K562 (cell line): ENCODE measurements around the gene SNRPD2. TPM values are rescaled to one million over a fixed set of nuclear protein-coding genes. Genes with fewer than 3 reads are reported as not detected.

Source experiments
- ARID3A ChIP-seq: IDR thresholded peaks from 2 replicates; pipeline ENCODE4 v1.6.1; 2012; ENCODE audit warnings: low read depth, low read length, improper control_type of control experiment, borderline replicate concordance
- CHD1 ChIP-seq: fragments of 200-600 bp; sonication (generic); IDR thresholded peaks from one replicate; pipeline ENCODE4 v1.6.1; 2012; ENCODE audit warnings: mild to moderate bottlenecking, moderate library complexity, low read length, inconsistent platforms
- ETV1 ChIP-seq: fragments of 450-650 bp; conservative IDR thresholded peaks from 2 replicates; pipeline ENCODE4 v1.6.1; 2016; ENCODE audit warnings: missing genetic modification characterization, control low read depth, low read depth, missing compliant biosample characterization
- FOS ChIP-seq: IDR thresholded peaks from 3 replicates; pipeline ENCODE4 v1.6.1; 2011; ENCODE audit not compliant: insufficient read length; ENCODE audit errors: extremely low read depth
- HIVEP1 ChIP-seq: fragments of 250-450 bp; sonication (Bioruptor Pico); IDR thresholded peaks from 2 replicates; pipeline ENCODE4 v1.4.0; 2020; ENCODE audit warnings: mild to moderate bottlenecking
- KDM4B ChIP-seq, 2 experiments: fragments of 450-650 bp in 1 of 2; sonication (generic) in 1 of 2; IDR thresholded peaks; 2 replicates each; pipeline ENCODE4 v1.6.1; 2016 to 2017; ENCODE audit warnings: borderline replicate concordance in 2 of 2, antibody characterized with exemption in 1 of 2, low read depth in 1 of 2, mild to moderate bottlenecking in 1 of 2
- LARP7 ChIP-seq: fragments of 450-650 bp; IDR thresholded peaks from 2 replicates; pipeline ENCODE4 v1.6.1; 2016
- MIER1 ChIP-seq: fragments of 450-650 bp; IDR thresholded peaks from 2 replicates; pipeline ENCODE4 v1.6.1; 2016; ENCODE audit warnings: antibody characterized with exemption, mild to moderate bottlenecking, low read depth
- MNT ChIP-seq, 2 experiments: fragments of 450-650 bp; conservative IDR thresholded peaks; 2 replicates each; pipeline ENCODE4 v1.6.1; 2017; ENCODE audit warnings: mild to moderate bottlenecking in 2 of 2, moderate library complexity in 2 of 2
- NR2C1 ChIP-seq, 2 experiments: fragments of 450-650 bp; IDR thresholded peaks; 2 replicates each; pipeline ENCODE4 v1.6.1; 2017; ENCODE audit warnings: mild to moderate bottlenecking in 2 of 2, antibody characterized with exemption in 1 of 2, inconsistent platforms in 1 of 2, missing compliant biosample characterization in 1 of 2, missing genetic modification characterization in 1 of 2
- PHF20 ChIP-seq: fragments of 450-650 bp; IDR thresholded peaks from 2 replicates; pipeline ENCODE4 v1.6.1; 2018; ENCODE audit not compliant: partially characterized antibody
- PURB ChIP-seq: sonication (generic); formaldehyde crosslinking; IDR thresholded peaks from 2 replicates; pipeline ENCODE4 v1.9.0; 2021; ENCODE audit warnings: low read depth, mild to moderate bottlenecking, missing genetic modification reagents
- TAL1 ChIP-seq: fragments of 450-650 bp; IDR thresholded peaks from 2 replicates; pipeline ENCODE4 v1.6.1; 2016; ENCODE audit warnings: mild to moderate bottlenecking
- ZNF592 ChIP-seq: fragments of 450-650 bp; IDR thresholded peaks from 2 replicates; pipeline ENCODE4 v1.6.1; 2017; ENCODE audit warnings: antibody characterized with exemption, mild to moderate bottlenecking
- ZNF639 ChIP-seq, 2 experiments: fragments of 200-800 bp in 1 of 2; sonication (Bioruptor generic) in 1 of 2; sonication (generic) in 1 of 2; formaldehyde crosslinking in 1 of 2; IDR thresholded peaks in 1 of 2; conservative IDR thresholded peaks in 1 of 2; 2 replicates each; pipeline versions ENCODE4 v1.5.0 to v1.6.1; 2016 to 2020; ENCODE audit warnings: missing compliant biosample characterization in 1 of 2, missing genetic modification characterization in 1 of 2, missing genetic modification reagents in 1 of 2
- polyA plus RNA-seq, 8 experiments: library from polyadenylated mRNA; depleted of rRNA in 4 of 8; stranded (reverse) in 5 of 8; unstranded in 3 of 8; fragments of >200 nt; fragmentation: Nextera tagmentation in 2 of 8; fragmentation: Illumina TruSeq in 1 of 8; extraction: Ambion mirVana in 2 of 8; extraction: Trizol in 1 of 8; gene quantifications; 2 replicates each; pipeline versions ENCODE4 v1.2.1 to v1.2.3, GENCODE V29; 2011 to 2014; ENCODE audit warnings: inconsistent platforms in 1 of 8, missing spikeins in 1 of 8
- total RNA-seq, 7 experiments: library from RNA; depleted of rRNA in 6 of 7; stranded (reverse); fragments of >200 nt in 6 of 7; fragmentation: Illumina TruSeq in 2 of 7; extraction: Trizol in 2 of 7; gene quantifications; 2 replicates each; pipeline versions ENCODE4 v1.2.1 to v1.2.3, GENCODE V29; 2011 to 2021; ENCODE audit warnings: low replicate concordance in 1 of 7

Gene SNRPD2
- total and polyA plus RNA-seq, 9 of the 15 experiments (the other 6 are each of a cell fraction or from before 2014, with no cell fraction given): 728 to 4,411 (median 1,029) TPM

- TF ChIP-seq HIVEP1 (CRISPR knock-in tag) (no peak), ARID3A (no peak), ZNF592 (peak; percentile 29; the same call in 1 of the 2 replicates), MNT (conservative IDR thresholded peaks at IDR 0.05) (peak; percentile 47 to 75; a peak in 3 of 4 replicates), KDM4B (IDR thresholded peaks at IDR 0.05; ENCODE audit: borderline replicate concordance in 2 of 2, low read depth in 1 of 2) (peak in 1 of 2 experiments; percentile 22; a peak in 1 of 4 replicates), FOS (no peak), ETV1 (tag) (no peak; the same call in 1 of the 2 replicates), MIER1 (no peak), PURB (CRISPR knock-in tag) (no peak), ZNF639 (CRISPR knock-in tag; conservative IDR thresholded peaks at IDR 0.05 in 1 of 2, IDR thresholded peaks at IDR 0.05 in 1 of 2) (peak in 1 of 2 experiments; percentile 77; a peak in 2 of 4 replicates), LARP7 (0 out of 2 replicates have a peak, but pooled peaks have one; percentile 66), NR2C1 (IDR thresholded peaks at IDR 0.05) (peak; percentile 81), NR2C1 (tag; IDR thresholded peaks at IDR 0.05) (peak; percentile 92), CHD1 (no peak), PHF20 (peak; percentile 84), TAL1 (no peak)
Observed at GRCh38 chr19:45730368-45731288, 38.9 kb upstream of the SNRPD2 start, which contains the start of gene FBXO46 (continued).
